Measurements from ENCODE around the gene ATP8A2.
"Not testable (repeated sequence)": the region's sequence is repeated elsewhere in the genome, so short reads cannot be mapped to it uniquely, and the experiment has no call there.

Gene ATP8A2

DNA sequence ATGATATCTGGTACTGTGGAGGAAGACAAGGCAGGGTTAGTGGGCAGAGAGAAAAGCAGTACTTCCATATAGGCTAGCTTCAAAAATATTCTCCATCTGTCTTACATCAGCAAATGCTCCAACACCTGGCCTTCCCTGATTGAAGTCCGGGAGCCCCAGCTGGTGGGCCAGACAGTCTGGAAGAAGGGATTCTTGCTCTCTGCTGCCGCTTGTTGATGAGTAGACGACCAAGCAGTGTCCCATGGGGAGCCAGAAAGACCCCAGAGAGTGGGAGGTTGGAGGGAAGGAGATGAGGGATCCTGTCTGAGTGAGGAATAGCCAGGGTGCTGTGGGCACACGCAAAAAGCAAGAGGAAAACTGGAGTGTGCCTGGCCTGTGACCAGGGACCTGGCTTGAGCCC lies 95.1 kb downstream of the ATP8A2 start:
- no peak for DNase-seq

- DNase-seq, result peak; percentile 42
Measured at GRCh38 chr13:25468325-25469168, 96.8 kb downstream of the ATP8A2 start.

DNA sequence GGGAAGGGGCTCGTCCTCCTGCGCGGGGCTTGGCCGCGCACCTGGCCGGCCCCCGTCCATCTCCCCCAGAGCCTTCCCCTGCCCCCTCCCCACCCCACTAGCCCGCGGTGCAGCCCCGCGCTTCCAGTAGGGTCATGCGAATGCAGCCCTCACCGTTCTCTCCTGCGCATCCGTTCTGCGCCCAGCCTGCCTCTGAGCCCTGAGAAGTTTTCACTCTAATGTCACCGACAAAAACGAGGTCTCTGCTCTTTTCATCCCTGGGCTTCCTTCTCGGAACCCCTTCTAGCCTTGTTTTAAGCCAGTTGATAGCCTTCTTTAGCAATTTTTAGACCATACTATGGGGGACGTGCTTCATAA lies 97.4 kb downstream of the ATP8A2 start:
- DNase-seq, result no peak

DNA sequence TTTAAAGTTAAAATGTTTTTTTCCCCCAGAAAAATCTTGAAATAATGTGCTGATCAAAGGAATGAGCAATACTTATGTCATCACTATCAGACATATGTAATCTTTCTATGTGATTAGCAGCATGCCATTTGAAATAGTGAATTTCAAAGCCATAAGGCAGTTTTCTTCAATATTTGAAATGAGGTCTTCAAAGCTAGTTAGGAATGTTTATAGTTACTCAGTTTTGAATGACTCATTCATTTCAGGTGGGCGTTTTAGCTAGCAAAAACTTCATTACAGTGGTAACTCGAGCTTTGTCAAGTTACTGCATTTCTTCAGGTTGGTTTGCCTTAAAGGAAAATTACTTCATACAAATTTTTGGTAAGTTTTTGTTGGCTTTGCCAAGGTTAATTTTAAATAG lies 102.1 kb downstream of the ATP8A2 start:
- DNase-seq, result no peak

DNA sequence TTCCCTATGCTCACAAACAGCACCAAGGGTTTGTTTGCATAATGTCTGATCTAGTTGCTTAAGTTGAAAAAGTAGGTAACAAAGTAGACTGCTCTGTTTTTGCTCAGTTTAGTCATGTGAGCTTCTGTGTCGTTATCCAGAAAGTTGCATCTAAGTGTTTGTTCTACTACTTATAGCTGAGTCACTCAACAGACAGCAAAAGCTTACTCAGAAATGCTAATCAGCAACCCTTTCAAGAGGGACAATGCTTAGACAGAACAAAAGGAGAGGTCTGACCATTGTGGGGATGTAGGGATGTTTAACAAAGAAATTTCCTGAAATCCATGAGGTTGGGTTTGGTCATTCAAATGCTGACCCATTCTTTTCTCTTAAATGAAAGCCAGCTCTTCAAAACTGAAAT lies 106.4 kb downstream of the ATP8A2 start:
- DNase-seq, result no peak

DNA sequence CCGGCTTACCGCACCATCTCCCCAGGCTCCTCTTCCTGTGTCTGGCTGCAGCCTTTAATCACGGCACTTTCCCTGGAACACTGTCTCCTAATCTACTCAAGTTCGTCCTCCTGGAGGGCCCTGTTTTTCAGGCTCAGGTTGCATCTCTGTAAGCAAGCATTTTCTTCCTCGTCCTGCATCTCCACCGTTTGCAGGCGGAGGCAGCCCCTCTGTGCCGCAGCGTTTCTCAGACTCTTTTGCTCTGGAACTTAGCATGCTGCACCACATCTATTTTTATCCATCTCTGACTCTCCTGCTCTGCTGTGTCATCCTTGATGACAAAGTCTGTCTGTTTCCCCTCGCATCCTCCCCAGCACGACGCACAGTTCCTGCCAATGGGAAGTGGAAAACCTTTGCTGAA lies 117.5 kb downstream of the ATP8A2 start:
- no peak for DNase-seq

DNA sequence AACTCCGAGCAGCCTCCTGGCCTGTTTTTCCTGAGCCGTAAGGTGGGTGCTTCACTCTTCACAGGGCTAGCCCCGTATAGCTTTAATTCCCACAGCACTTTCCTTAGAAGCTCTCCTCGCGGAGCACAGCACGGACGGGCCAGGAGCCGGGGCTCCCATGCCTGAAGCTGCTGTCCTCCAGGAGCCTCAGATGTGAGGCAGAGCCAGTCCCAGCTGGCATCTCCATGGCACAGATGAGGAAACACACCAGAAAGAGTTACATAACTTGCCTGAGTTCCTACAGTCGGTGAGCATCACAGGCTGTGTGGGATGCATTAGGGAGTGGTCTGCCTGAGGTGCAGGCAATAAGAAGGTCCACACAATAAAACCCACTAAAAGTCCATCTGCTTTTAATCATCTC lies 118.5 kb downstream of the ATP8A2 start:
- DNase-seq, result no peak

DNA sequence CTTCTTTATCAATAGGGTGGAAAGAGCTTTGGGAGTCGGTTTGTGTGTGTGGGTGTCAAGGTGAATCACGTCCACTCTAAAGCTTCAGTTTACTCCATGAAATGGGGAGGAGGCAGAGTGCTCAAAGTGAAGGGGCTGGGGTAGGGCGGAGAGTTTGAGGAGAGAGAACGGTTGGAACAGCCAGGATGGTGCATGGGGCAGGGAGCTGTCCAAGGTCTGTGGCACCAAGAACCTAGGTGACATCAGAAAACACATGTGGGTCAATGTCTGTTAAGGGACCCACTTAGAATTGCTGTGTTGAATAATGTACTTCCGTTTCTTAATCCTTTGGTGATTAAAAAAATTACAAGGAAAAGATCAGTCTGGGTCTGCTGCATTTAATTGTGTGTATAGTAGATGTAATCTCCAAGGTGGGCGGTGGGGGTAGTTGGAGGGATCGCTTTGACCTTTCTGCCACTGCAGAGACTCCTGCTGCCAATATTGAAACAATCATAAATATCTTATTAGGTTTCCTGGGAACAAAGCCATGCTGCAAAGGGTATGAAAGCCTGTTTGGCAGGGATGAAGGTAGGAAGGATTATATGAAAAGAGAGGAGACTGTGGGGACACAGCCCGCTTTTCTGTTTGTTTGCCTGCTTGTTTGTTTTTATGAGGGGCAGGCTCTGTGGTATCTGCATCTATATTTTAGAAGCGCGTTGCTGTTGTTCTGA lies 122.3 kb downstream of the ATP8A2 start:
- no peak for DNase-seq

- no peak for DNase-seq
Measured at GRCh38 chr13:25494698-25495411, 123.1 kb downstream of the ATP8A2 start.

GRCh38 chr13:25501231-25501630 lies 129.5 kb downstream of the ATP8A2 start:
- no peak for DNase-seq

DNA sequence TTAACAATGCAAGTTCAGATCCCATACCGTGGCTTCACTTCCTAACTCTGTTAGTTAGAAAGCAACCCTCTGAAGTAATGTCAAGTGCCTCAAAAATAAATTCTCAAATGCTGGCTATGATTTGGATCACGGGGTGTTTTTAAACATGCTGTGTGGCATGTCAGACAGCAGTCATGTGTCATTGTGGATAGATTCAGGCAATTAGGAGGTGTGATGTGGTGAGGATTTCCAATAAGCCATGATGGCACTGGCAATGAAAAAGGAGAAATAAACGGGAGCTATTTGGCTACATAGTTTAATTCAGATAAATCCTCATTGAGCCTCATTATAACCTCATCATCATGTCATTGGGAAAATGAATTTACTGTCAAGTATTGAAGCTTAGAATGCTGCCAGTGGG lies 130.3 kb downstream of the ATP8A2 start:
- no peak for DNase-seq

- DNase-seq, result no peak
Measured at GRCh38 chr13:25502551-25502950, 130.8 kb downstream of the ATP8A2 start.

- no peak for DNase-seq
Measured at GRCh38 chr13:25503856-25504255, 132.1 kb downstream of the ATP8A2 start.

GRCh38 chr13:25507841-25508240 lies 136.1 kb downstream of the ATP8A2 start:
- no peak for DNase-seq

DNA sequence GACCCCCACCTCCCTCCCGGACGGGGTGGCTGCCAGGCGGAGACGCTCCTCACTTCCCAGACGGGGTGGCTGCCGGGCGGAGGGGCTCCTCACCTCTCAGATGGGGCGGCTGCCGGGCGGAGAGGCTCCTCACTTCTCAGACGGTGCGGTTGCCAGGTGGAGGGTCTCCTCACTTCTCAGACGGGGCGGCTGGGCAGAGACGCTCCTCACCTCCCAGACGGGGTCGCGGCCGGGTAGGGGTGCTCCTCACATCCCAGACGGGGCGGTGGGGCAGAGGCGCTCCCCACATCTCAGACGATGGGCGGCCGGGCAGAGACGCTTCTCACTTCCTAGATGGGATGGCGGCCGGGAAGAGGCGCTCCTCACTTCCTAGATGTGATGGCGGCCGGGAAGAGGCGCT lies 141.3 kb downstream of the ATP8A2 start:
- not testable (repeated sequence) for DNase-seq

DNA sequence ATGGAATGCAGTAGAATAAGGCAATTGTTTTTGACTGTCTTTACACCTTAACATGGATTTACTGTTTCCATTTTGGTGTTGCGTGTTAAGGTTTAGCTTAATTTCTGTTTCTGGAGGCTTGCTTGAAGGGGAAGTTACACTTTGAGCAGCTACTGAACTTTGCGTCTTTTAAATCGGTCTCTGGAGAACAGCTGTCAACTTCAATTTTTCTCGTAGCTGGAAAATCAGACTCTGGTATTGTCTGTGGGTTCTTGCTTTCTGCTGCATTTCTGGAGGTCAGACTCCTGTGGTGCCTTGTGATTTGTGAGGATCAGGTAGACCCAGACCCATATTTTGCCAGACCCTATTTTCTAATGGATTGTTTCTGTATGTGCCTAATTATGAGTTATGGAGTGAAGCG lies 146.7 kb downstream of the ATP8A2 start:
- DNase-seq, result no peak

DNA sequence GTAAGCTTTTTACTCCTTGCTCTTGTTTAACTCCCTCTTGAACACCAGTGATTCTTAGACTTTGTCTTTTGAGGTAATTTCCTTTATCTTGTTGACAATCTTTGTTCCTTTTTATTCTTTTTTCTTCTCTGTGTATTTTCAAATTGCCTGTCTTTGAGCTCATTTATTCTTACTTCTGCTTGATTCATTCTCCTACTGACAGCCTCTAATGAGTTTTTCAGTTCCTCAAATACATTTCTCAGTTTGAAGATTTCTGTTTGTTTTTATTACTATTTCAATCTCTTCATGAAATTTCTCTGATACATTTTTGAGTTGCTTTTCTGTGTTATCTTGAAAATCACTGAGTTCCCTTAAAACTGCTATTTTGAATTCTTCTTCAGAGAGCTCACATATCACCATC lies 154.1 kb downstream of the ATP8A2 start:
- DNase-seq, result no peak

DNA sequence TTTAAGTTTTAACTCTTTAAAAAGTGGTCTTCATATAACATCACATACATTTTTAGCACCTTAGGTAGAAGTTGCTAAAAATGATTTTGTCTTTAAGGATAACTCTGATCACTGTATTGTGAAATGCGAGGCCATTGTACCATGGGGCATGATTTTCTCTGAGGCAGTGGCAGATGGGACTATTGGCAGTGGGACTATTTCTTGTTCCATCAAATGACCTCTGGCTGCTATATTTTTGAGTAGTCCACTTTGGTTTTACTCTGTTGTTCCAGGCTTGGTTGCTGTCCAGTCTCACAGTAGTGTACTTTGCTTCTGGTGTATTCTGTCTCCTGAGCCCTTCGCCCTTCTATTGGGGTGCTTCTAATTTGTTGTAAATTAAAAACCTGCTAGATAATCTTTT lies 156.5 kb downstream of the ATP8A2 start:
- DNase-seq, result no peak

DNA sequence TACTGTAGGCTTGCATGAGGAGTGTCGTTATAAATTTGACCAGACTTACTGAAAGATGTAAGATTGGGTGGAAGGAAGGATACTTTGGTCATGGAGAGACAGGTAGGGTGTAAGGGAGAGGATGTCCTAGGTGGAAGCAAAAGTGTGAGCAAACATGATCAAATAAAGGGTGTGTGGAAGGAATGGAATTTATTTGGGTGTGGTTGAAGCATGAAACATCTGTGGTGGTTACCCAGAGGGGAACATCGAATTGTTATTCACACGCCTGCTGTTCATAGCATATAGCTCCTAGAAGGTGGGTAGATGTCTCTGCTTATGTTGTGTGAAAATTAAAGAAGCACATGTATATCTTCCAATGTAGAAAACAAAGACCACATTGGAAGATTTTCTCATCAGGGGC lies 157.7 kb downstream of the ATP8A2 start:
- DNase-seq, result no peak

- no peak for DNase-seq
Measured at GRCh38 chr13:25538276-25538675, 166.5 kb downstream of the ATP8A2 start.

GRCh38 chr13:25541434-25542123 lies 169.8 kb downstream of the ATP8A2 start:
- DNase-seq, result no peak

DNA sequence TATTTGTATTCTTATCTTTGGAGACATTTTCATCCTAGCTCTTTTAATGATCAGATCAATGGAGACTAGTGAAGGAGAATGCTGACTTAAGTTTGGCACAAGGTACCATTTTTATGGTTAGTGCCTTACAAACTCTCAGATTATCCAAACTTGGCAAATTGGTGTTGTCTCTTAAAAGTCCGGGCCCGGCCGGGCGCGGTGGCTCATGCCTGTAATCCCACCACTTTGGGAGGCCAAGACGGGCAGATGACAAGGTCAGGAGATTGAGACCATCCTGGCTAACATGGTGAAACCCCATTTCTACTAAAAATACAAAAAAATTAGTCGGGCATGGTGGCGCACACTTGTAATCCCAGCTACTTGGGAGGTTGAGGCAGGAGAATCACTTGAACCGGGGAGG lies 177.2 kb downstream of the ATP8A2 start:
- DNase-seq, result not testable (repeated sequence)

- no peak for DNase-seq
Measured at GRCh38 chr13:25561812-25562211, 190.0 kb downstream of the ATP8A2 start.

Data from activated CD4-positive, alpha-beta T cell treated with anti-CD3 and anti-CD28 coated beads, Interleukin-2, Interleukin-6, amounts not matched to agents 100 ng/mL and 50 ng/mL, durations not matched to agents 16 hours and 8 hours (primary cell).